HG03159 (cell line): ENCODE data around the gene SLC30A1.
A peak's percentile ranks its signal among the peaks of the same experiment; 100 is the strongest.

Source experiments
- ATAC-seq: cut with Tn5 transposase; IDR thresholded peaks from one replicate; pipeline ENCODE4 v1.9.1; 2021; ENCODE audit warnings: mild to moderate bottlenecking, moderate library complexity; ENCODE audit not compliant: unreplicated experiment

SLC30A1 gene

GRCh38 chr1:211607754-211608473 is 29.0 kb upstream of the SLC30A1 start:
- ATAC-seq = no peak

GRCh38 chr1:211606914-211607753 is 28.2 kb upstream of the SLC30A1 start:
- peak; percentile 93 for ATAC-seq

- peak; percentile 71 for ATAC-seq
Measured at GRCh38 chr1:211606332-211606913, 27.5 kb upstream of the SLC30A1 start.

DNA sequence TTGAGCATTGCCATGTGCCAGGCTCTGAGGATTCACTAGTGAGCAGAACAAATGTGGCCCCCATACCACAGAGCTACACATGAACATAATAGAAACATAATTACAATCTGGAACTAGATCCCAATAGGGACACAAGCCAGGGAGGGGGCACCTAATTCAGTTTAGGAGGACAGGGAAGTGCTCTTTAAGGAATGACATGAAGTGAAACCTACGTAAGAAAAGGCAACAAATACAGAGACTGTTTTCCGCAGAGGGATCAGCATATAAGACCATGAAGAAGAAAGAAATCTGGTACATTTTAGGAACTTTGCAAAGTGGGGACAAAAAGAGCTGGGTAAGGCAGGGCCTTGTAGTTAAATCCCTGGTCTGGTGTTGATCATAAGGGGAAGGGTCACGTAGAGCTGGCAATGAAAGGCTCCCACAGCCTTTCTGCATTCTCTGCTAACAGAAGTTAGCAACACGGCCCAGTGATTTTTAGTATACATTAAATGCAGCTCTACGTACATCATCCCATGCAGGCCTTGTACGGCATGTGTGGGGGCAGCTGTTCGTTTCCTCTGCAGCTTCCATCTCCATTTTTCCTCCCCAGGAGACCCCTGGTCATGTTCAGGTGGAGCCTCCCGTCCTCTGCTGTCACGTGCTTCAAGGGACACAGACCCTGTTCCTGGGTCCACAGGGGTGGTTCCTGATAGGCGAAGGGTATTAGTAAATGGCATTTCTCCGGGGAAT is 26.8 kb upstream of the SLC30A1 start:
- ATAC-seq = no peak

DNA sequence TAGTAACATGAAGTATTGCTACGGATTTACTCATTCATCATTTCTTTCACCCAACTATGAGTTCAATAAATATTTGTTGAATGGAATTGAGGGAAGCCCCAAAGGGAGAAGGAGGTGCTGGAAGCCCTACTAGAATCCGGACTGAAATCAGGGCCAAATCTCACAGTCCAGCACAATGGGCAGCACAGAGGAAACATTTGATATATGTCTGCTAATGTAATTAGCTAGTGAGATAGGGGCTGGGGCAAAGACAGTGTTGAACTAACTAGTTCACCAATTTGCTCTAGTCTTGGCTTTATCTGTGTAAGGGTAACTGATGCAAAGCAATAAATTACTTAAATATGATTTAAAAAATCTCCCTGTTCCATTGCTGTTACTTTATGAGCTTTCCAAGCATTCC is 26.1 kb upstream of the SLC30A1 start:
- ATAC-seq = no peak

- ATAC-seq = no peak
Measured at GRCh38 chr1:211604548-211604947, 25.6 kb upstream of the SLC30A1 start.

GRCh38 chr1:211603713-211604112 is 24.8 kb upstream of the SLC30A1 start:
- ATAC-seq = no peak

DNA sequence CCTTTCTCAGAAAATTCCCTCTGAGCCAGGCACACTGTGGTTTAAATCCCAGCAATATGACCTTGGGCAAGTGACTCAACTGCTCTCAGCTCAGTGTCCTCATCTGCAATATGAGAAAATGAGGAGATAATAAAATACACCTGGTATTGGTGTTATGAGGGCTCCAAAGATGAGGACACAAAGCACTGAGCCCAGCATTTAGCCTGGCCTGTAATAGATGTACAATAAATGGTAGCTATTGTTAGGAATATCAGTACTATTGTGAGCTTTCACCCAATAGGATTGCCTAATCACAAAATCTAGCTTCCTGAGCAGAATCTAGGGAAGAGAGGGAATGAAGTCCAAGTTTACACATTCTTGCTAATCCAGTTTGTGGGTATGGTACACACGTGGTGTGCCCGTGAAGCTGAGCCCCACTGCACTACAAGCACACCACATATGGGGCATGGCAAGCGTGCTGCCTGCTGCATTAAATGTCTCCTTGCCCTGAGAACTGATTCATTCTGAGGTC is 24.3 kb upstream of the SLC30A1 start:
- no peak for ATAC-seq

- ATAC-seq = no peak
Measured at GRCh38 chr1:211601982-211602670, 23.2 kb upstream of the SLC30A1 start.

DNA sequence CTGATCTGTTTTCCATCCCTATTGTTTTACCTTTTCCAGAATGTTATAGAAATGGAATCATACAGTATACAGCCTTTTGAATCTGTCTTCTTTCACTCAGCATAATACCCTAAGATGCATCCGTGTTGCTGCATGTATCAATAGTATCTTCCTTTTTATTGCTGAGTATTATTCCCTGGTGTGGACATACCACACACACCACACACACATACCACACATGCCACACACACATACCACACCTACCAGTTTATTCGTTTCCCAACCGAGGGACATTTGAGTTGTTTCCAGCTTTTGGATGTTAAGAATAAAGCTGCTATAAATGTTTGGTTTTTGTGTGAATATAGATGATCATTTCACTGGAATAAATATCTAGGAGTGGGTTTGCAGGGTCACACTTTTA is 22.2 kb upstream of the SLC30A1 start:
- ATAC-seq = no peak

- ATAC-seq = no peak
Measured at GRCh38 chr1:211599250-211599649, 20.3 kb upstream of the SLC30A1 start.

- no peak for ATAC-seq
Measured at GRCh38 chr1:211598514-211598913, 19.6 kb upstream of the SLC30A1 start.

DNA sequence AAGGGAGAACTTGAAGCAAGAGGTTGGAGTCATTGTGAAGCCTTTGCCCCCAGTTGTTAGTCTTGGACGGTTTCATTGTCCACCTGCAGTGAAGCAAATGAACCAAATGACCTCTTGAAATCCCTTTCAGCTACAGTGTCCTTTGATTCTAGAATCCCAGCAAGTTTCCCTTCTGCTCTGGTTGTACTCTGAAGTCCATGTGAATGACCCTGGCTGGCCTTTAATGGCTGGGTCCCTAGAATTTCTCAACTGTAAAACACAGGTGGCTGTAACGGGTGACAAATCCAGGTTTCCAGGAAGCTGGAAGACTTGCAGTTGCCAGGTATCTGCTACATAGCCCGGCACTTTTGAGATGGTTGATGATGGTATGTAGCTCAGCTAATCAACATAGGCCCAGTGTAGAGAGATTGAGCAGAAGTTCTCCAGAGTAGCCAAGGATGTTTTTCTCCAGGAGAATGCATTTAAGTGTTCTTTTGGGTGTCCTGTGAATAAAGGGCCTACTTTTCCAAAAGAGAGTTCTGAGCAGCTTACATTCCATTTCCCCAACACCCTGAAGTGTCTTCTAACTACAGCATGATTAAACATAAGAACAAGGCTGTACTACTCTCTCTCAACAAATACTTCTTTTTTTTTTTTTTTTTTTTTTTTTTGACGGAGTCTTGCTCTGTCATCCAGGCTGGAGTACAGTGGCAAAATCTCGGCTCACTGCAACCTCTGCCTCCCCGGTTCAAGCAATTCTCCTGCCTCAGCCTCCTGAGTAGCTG is 17.6 kb upstream of the SLC30A1 start:
- ATAC-seq = no peak

DNA sequence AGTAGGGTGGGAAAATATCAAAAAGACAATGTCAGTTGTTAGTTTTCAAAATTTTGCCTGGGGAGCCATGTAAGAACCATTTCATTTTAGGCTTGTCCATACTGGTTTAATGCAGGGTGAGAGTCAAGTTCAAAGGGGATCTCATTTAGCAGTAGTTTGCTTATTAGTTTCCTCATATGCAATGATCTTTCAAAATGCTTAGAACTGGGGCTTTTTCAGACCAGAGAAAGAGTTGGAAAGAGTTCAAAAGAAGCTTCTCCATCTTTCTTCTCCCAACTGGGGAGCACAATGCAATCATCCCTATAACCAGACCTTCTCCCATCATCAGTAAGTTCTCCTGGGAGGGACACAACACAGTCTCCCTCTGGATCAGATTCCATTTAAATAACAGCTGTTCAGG is 16.5 kb upstream of the SLC30A1 start:
- ATAC-seq = no peak

- no peak for ATAC-seq
Measured at GRCh38 chr1:211591980-211592493, 13.1 kb upstream of the SLC30A1 start.

DNA sequence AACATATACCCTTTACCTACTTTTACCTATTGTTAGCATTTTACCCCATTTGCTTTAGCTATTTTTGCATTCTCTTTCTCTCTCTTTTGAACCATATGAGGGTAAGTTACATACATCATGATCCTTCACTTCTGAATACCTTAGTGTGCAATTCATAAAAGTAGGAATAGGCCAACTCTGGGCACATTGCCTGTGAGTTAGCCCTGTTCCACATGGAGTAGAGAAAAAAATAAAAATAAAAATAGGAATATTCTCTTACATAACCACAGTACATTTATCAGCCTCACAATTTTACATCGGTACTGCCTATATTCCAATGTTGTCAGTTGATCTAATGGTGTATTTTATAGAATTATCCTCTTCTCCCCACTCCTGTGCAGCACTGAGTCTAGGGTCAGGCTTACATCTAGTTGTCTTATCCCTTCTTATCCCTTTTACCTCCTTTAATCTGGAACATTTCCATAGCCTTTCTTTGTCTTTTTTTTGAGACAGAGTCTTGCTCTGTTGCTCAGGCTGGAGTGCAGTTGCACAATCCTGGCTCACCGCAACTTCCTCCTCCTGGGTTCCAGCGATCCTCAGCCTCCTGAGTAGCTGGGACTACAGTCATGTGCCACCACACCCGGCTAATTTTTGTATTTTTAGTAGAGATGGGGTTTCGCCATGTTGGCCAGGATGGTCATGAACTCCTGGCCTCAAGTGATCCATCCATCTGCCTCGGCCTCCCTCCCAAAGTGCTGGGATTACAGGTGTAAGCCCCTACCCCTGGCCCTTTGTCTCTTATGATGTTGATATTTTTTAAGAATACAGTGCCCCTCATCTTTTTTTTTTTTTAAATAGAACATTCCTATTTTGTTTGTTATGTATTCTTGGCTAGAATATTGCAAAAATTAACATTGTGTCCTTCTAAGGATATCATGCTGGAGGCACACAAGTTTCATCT is 11.1 kb upstream of the SLC30A1 start:
- no peak for ATAC-seq

DNA sequence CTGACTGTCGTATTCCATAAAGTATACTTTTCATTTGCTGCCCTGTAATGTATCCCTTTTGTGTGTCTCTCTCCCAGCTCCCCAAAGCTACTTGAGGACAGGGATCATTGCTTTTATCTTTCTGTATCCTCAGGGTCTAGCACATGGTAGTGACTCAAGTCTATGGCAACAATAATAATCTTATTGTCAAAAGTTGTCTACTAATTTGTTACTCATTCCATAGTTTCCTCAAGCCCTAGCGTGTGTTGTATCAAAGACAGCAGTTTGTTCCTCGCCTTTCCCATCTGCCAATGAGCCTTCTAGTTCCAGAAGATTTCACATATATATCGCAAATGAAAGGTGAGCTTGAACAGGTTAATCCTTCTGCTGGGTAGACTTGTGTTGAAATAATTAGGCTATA is 9.8 kb upstream of the SLC30A1 start:
- no peak for ATAC-seq

- no peak for ATAC-seq
Measured at GRCh38 chr1:211587123-211587522, 8.2 kb upstream of the SLC30A1 start.
